Loucy (cell line): ENCODE measurements around the gene FCHSD2.

Source experiments
- CTCF ChIP-seq: fragments of 200-600 bp; sonication (generic); conservative IDR thresholded peaks from 2 replicates; pipeline ENCODE4 v1.5.1; 2014; ENCODE audit warnings: mild to moderate bottlenecking, antibody characterized with exemption, low read length
- EZH2phosphoT487 ChIP-seq: fragments of 200-600 bp; IDR thresholded peaks from 2 replicates; pipeline ENCODE4 v1.6.1; 2018; ENCODE audit warnings: antibody characterized with exemption, mild to moderate bottlenecking, moderate library complexity, borderline replicate concordance

GRCh38 chr11:73147771-73148681 lies 5.9 kb upstream of the FCHSD2 start:
- TF ChIP-seq CTCF (no peak), EZH2phosphoT487 (no peak)
